Epidermal melanocyte (primary cell): Measurements from ENCODE around the gene FOXK1.

Source experiments
- DNase-seq: peaks from one replicate; pipeline ENCODE4 v3.0.0; 2011; ENCODE audit warnings: low spot score; ENCODE audit not compliant: insufficient read length

The FOXK1 gene

DNA sequence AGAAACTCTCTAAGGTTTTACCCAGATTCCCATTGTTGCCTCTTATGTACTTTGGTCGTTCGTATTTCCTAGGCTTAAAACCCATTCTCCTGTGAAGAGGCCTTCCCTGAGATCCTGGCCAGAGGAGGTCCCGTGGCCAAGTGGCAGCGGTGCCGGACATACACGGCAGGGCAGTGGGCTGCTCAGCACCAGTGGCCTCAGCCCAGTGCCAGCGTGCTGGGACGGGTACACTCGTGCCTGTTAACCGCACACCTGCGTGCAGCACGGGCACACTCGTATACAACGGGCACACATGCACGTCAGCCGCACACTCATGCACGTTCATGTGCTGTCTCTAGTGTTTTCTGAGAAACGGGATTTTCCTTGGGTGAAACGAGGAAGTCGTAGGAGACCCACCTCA, 40.2 kb downstream of the FOXK1 start:
- DNase-seq, result no peak

GRCh38 chr7:4722960-4723630, 41.0 kb downstream of the FOXK1 start:
- DNase-seq, result no peak

DNA sequence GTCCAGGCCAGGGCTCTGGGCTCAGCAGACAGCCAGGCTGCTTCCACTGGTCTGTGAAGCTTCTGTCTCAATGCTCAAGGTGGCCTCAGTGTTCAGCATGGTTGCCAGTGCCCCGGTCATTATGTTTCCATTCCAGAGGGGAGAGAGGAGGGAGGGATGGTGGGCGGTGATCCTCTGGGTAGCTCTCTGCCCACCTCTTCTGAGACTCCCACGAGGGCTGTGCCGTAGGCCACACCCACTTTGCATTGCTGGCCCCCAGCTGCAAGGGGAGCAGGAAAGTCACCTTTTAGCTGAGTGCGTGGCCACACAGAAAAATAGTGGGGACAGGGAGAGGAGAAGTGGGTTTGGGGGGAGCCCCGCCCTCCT, 42.5 kb downstream of the FOXK1 start:
- DNase-seq, result no peak

- peak; percentile 80 for DNase-seq
Observed at GRCh38 chr7:4725014-4725849, 43.1 kb downstream of the FOXK1 start.

- DNase-seq, result no peak
Observed at GRCh38 chr7:4725850-4726450, 43.9 kb downstream of the FOXK1 start.

DNA sequence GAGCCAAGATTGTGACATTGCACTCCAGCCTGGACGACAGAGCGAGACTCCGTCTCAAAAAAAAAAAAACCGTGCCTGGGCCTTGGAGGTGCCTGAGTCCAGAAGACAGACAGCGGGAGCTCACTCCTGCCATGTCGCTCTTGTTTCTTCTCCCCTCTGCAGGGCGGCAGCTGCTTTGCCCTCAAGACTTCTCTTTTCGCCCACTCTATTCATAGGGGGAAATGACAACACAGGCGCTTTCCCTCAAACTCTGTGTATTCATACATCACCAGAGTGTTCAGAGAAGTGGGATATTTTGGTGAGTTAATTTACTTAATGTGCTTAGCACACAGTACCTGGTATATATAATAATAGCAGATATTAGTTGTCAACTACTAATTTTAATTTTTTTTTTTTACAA, 44.5 kb downstream of the FOXK1 start:
- DNase-seq, result no peak

- DNase-seq, result no peak
Observed at GRCh38 chr7:4727914-4728705, 46.0 kb downstream of the FOXK1 start.

DNA sequence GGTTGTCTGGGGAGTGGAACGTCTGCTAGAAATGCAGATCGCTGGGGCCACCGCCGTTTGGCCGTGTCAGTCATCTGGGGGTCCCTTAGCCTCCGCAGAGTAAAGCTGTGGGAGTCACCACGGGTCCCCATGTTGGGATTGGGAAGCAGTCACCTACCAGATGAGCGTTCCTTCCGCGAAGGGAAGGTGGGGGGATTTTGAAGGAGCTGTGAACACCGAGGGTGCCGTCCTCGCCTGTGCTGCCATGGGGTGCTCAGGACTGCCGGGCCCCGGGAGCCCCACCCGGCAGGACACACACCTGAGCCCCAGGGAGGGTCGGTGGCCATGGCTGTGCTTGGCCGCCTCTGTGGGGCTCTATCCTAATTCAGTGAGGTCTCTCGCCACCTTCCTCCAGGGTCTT, 47.2 kb downstream of the FOXK1 start:
- no peak for DNase-seq

DNA sequence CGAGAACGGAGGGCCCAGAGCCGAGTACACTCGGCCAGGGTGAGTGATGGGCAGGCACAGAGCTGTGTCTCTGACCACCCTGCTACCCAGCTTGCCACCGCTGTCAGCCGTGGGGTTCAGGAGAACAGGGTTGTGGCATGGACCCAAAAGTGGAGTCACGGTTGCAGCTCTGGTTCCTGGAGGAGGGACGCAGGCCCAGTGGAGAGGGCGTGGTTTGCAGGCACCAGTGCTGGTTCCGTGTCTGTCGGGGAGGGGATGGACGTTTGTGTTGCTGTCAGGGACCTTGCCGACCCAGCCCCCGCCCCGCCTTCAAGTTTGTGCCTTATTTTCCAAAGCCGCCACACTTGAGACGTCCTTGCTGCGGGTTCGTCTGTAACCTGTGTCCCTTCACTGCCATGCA, 48.2 kb downstream of the FOXK1 start:
- no peak for DNase-seq

DNA sequence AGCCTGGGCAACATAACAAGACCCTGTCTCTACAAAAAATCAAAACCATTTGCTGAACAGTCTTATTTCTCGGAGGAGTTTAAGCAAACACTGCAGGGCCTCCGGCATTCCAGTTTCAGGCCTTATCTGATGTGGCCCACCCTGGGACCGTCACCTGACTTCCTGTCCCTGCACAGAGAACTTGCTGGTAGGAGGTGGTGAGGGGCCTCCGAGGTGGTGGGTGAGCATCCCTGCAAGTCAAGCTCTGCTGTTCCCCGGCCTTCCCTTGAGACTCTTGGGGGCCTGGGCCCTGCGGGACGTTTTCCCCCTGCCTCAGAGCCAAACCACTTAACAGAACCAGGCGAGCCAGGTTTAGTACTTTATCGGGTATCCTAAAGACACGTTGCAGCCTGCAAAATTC, 48.9 kb downstream of the FOXK1 start:
- no peak for DNase-seq

DNA sequence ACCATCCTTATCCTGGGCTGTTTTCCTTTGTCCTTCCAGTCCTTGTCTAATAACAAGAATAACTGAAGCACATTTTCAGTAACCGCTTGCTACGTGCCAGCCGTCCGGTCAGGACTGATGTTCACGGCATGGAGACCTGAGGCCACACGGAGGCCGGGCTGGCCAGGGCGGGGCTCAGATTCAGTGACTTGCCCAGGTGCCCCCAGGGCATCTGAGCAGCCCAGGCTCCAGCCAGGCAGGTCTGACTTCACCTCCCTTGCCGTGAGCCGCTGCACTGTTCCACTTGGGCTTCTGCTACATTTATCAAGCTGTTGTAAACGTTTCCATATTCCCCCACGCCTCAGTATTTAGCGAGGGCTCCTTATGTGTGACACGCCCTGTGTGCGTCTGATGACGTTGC, 49.7 kb downstream of the FOXK1 start:
- no peak for DNase-seq

DNA sequence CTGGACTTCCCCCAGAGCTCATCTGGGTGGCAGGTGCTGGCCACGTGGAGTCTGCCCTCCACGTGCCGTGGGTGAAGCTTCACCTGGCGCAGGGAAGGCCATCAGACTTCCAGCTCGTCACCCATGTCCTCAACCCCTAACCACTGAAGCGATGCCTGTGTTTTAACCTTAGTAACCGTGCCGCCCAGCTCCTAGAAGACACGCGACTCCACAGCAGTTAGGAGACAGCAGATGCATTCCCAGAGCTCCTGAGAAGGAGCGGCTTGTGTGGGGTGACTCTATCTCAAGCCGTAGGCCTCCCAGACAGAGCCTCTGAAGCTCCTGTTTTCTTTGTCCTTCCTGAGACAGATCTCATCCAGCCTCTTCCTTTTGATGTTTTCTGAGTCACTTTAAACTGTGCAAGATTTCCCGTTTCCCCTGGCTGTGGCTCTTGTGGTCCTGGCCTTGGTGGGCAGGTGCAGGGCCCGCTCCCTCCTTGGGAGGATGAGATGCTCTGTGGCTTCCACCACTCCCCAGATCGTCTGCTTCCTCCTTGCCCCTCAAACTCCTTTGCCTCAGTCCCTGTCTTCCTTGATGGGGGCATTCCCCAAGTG, 51.9 kb downstream of the FOXK1 start:
- no peak for DNase-seq

- DNase-seq, result no peak
Observed at GRCh38 chr7:4734587-4735345, 52.7 kb downstream of the FOXK1 start.

- DNase-seq, result no peak
Observed at GRCh38 chr7:4737300-4737699, 55.2 kb downstream of the FOXK1 start.

DNA sequence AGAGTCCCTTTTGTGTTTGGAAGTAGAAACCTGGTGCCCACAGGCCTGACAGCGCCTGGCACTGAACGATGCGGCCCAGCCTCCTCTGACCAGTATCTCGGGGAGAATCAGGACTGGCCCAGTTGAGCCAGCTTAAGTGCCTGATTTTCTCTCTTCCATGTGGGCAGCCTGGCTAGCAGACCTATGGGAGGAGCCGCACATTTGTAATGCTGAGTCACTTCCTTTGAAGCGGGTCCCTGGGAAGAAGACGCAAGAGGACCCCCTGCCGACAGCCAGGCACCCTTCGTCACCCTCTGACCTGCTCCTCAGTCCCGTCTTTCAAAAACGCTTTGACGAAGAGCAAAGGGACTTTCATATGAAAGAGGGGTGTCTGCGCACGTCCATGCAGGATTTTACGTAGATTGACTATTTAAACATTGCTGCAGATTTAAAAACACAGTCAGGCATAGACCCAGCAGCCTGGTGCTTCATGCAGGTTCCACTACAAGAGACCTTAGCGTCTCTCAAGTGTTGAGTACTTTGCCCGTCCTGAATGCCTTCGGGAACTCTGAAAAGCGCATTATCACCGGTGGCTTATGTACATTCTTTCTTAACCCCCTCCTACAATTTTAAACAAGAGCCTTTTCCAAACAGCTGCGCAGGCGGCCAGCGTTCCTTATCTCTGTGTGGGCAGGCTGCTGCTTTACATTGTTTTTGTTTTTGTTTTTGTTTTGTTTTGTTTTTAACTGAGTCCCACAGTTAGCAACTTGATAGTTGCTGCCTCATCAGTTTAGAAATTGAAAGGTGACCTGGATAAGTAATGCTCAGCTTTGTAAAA, 56.8 kb downstream of the FOXK1 start:
- peak; percentile 37 for DNase-seq

GRCh38 chr7:4739528-4739992, 57.5 kb downstream of the FOXK1 start:
- DNase-seq, result no peak

DNA sequence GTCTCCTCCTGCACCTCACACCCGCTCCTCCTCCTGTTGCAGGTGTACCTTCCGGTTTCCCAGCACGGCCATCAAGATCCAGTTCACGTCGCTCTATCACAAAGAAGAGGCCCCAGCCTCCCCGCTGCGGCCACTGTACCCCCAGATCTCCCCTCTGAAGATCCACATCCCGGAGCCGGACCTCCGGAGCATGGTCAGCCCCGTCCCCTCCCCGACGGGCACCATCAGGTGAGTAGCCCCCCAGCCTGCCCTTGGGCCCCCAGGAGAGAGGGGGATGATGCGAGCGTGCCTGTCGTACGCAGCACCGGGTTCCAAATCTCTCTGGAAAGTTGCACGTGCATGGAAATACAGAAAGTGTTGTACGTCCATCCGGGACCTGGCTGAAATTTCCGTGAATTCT, 58.7 kb downstream of the FOXK1 start:
- no peak for DNase-seq

DNA sequence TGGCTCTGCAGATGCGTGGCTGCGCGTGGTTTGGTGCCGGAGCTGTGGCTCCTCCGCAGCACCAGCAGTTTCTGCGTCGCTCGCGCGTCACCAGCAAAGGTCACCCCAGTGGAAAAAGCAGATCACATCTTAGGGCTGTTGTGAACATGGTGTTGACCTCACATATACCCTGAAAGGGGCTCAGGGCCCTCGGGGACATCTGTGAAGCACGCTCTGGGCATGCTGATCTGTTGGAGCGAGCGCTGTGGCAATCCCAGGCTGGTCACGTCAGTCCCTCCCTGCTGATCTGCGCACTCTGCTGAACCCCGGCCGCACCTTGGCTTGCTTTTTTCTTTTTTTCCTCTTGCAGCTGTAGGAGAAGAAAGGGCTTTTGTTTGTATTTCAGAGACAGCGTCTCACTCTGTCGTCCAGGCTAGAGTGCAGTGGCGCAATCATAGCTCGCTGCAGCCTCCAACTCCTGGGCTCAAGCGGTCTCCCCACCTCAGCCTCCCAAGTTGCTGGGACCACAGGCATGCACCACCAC, 60.0 kb downstream of the FOXK1 start:
- no peak for DNase-seq

GRCh38 chr7:4742852-4743251, 60.8 kb downstream of the FOXK1 start:
- DNase-seq, result no peak
